Sciatic nerve (tissue), 2 donors: Measurements from ENCODE around the gene MSI2. TPM values are rescaled to one million over a fixed set of nuclear protein-coding genes. Genes with fewer than 3 reads are reported as not detected.
A peak's percentile ranks its signal among the peaks of the same experiment; 100 is the strongest.

Source experiments
- ATAC-seq: fragments of 200-7000 bp; cut with Tn5 transposase; one replicate; pipeline ENCODE4 v1.9.1; 2020; ENCODE audit warnings: mild to moderate bottlenecking, moderate library complexity
- DNase-seq: peaks from one replicate; pipeline ENCODE4 v3.0.0-alpha.2; 2020; ENCODE audit warnings: low spot score
- intact Hi-C: fragments of 100-400 bp; cut with DNase I; formaldehyde crosslinking; loops from one replicate; pipeline ENCODE4 v1.14.2; 2022
- total RNA-seq: library from RNA; stranded (reverse); fragmentation: NEBNext Ultra II Directional; extraction: Animal tissue kit (Norgen Biotek cat#: 25700); gene quantifications from one replicate; pipeline ENCODE4 v1.2.1, GENCODE V29; 2021
- donor health status: DM: no; HTN: no; CAD: no.
- donor health status: DM: no; HTN: no; CAD: no.

Gene MSI2
- total RNA-seq, 1 donor from 2014 or later: 25.2 TPM

- intact Hi-C loops: no loop called here
These were observed 72.0 kb downstream of the MSI2 start for GRCh38 chr17:57328109-57328882.

GRCh38 chr17:57329380-57330214, 73.3 kb downstream of the MSI2 start:
- ATAC-seq: peak; percentile 86
- intact Hi-C loops: no loop called here
- no peak for DNase-seq

More at GRCh38 chr17:57328109-57328882, 72.0 kb downstream of the MSI2 start:
- ATAC-seq (no peak), DNase-seq (no peak)

GRCh38 chr17:57330587-57330986, 74.3 kb downstream of the MSI2 start:
- no peak for DNase-seq
- no peak for ATAC-seq
- intact Hi-C loops: no loop called here

- intact Hi-C loops: no loop called here
- no peak for ATAC-seq
- DNase-seq: no peak
These were observed 75.1 kb downstream of the MSI2 start for GRCh38 chr17:57331423-57331822.

- no peak for DNase-seq
- no peak for ATAC-seq
- intact Hi-C loops: no loop called here
These were observed 76.2 kb downstream of the MSI2 start for GRCh38 chr17:57332501-57332900.

- intact Hi-C loops: no loop called here
- DNase-seq (no peak), ATAC-seq (no peak)
These were observed 79.0 kb downstream of the MSI2 start for GRCh38 chr17:57335195-57335792.

GRCh38 chr17:57337390-57337789, 81.1 kb downstream of the MSI2 start:
- intact Hi-C loops: no loop called here
- ATAC-seq (no peak), DNase-seq (no peak)

GRCh38 chr17:57338257-57338914, 82.1 kb downstream of the MSI2 start:
- ATAC-seq: no peak
- intact Hi-C loops: no loop called here
- no peak for DNase-seq

GRCh38 chr17:57340160-57340981, 84.0 kb downstream of the MSI2 start:
- DNase-seq: no peak
- no peak for ATAC-seq
- intact Hi-C loops: no loop called here

- DNase-seq (no peak), ATAC-seq (peak; percentile 70)
- intact Hi-C loops: no loop called here
These were observed 85.6 kb downstream of the MSI2 start for GRCh38 chr17:57341611-57342540.

GRCh38 chr17:57342963-57343589, 86.8 kb downstream of the MSI2 start:
- DNase-seq (no peak), ATAC-seq (no peak)
- intact Hi-C loops: no loop called here

- intact Hi-C loops: no loop called here
- DNase-seq (no peak), ATAC-seq (no peak)
These were observed 87.4 kb downstream of the MSI2 start for GRCh38 chr17:57343717-57344116.

GRCh38 chr17:57344261-57344660, 87.9 kb downstream of the MSI2 start:
- ATAC-seq (no peak), DNase-seq (no peak)
- intact Hi-C loops: no loop called here

GRCh38 chr17:57349541-57350247, 93.4 kb downstream of the MSI2 start:
- DNase-seq: no peak
- ATAC-seq: no peak
- intact Hi-C loops: no loop called here

- ATAC-seq (peak; percentile 95), DNase-seq (peak; percentile 66)
- intact Hi-C loops: no loop called here
These were observed 93.9 kb downstream of the MSI2 start for GRCh38 chr17:57350266-57350665.

- DNase-seq: no peak
- intact Hi-C loops: no loop called here
- ATAC-seq: peak; percentile 40
These were observed 96.4 kb downstream of the MSI2 start for GRCh38 chr17:57352665-57353175.
